Heart right ventricle (tissue), 16 donors: Measurements from ENCODE around the gene VPS13D. TPM values are rescaled to one million over a fixed set of nuclear protein-coding genes. Genes with fewer than 3 reads are reported as not detected.

Source experiments
- ATAC-seq, 8 donors: fragments of 200-7000 bp; cut with Tn5 transposase; one replicate each; pipeline ENCODE4 v1.9.1; 2020; ENCODE audit warnings: mild to moderate bottlenecking in 8 of 8, moderate library complexity in 8 of 8, moderate number of reproducible peaks in 1 of 8
- DNase-seq, 2 donors: peaks; one replicate each; pipeline ENCODE4 v3.0.0-alpha.2; 2020
- H3K27ac ChIP-seq, 10 donors: fragments of 200-600 bp; sonication (generic) in 2 of 10; one replicate each; pipeline versions ENCODE4 v1.5.0 to v1.8.0; 2020 to 2022; ENCODE audit warnings: mild to moderate bottlenecking in 3 of 10
- H3K27me3 ChIP-seq, 7 donors: fragments of 200-600 bp; one replicate each; pipeline ENCODE4 v1.8.0; 2021 to 2022; ENCODE audit warnings: mild to moderate bottlenecking in 2 of 7
- H3K36me3 ChIP-seq, 9 donors: fragments of 200-600 bp; sonication (generic) in 1 of 9; one replicate each; pipeline versions ENCODE4 v1.5.0 to v1.8.0; 2020 to 2022; ENCODE audit warnings: mild to moderate bottlenecking in 2 of 9
- H3K4me1 ChIP-seq, 9 donors: fragments of 200-600 bp; sonication (generic) in 1 of 9; one replicate each; pipeline versions ENCODE4 v1.5.0 to v1.8.0; 2020 to 2022; ENCODE audit warnings: mild to moderate bottlenecking in 4 of 9
- H3K4me3 ChIP-seq, 10 donors: fragments of 200-600 bp; sonication (generic) in 2 of 10; one replicate each; pipeline versions ENCODE4 v1.5.0 to v1.8.0; 2020 to 2022; ENCODE audit warnings: mild to moderate bottlenecking in 7 of 10, moderate library complexity in 2 of 10
- H3K9me3 ChIP-seq, 11 donors: fragments of 200-600 bp in 10 of 11; sonication (generic) in 2 of 11; one replicate each; pipeline versions ENCODE4 v1.5.0 to v1.8.0; 2013 to 2022; ENCODE audit warnings: mild to moderate bottlenecking in 2 of 11, control low read depth in 1 of 11, moderate library complexity in 1 of 11
- CTCF ChIP-seq, 9 donors: fragments of 200-600 bp; sonication (generic) in 2 of 9; IDR thresholded peaks; one replicate each; pipeline versions ENCODE4 v1.5.0 to v1.8.0; 2021 to 2022; ENCODE audit warnings: antibody characterized with exemption in 9 of 9, mild to moderate bottlenecking in 5 of 9, moderate library complexity in 1 of 9
- WGBS, 2 donors: extraction: QIAGEN DNeasy Blood & Tissue Kit; methylation state at CpG; one replicate each; pipeline ENCODE4 v1.1.7; 2013; ENCODE audit warnings: inconsistent platforms in 1 of 2; 5-methylcytosine and 5-hydroxymethylcytosine counted together
- intact Hi-C, 10 donors: fragments of 100-400 bp; cut with DNase I; formaldehyde crosslinking; loops; one replicate each; pipeline versions ENCODE4 v1.11.1 to v1.14.2; 2022
- polyA plus RNA-seq, 2 donors: library from polyadenylated mRNA; stranded (reverse); fragments of 200-250 nt; gene quantifications; one replicate each; pipeline ENCODE4 v1.2.3, GENCODE V29; 2013
- total RNA-seq, 10 donors: library from RNA; stranded (reverse); fragmentation: NEBNext Ultra II Directional in 3 of 10; extraction: Animal tissue kit (Norgen Biotek cat#: 25700) in 3 of 10; gene quantifications; one replicate each; pipeline versions ENCODE4 v1.2.1 to v1.2.4, GENCODE V29; 2021 to 2023
- donor health status: Arrhythmogenic right ventricular cardiomyopathy.
- donor health status: ischemic (EF 13 %, LVEDD 7.1; RV severe dilation, severe dysfunction).
- donor health status: healthy with polysubstance abuse.
- donor health status: DM: no; HTN: yes; CAD: no.
- donor health status: DM: no; HTN: no; CAD: no.
- donor health status: ischemic (EF 25% LVEDD 6.9; RV normal size, moderate dysfunction).
- donor health status: ischemic (EF 25% LVEDD 5.7; RV mildly dilated, moderate dysfunction).
- donor health status: healthy.
- donor health status: DM: yes; HTN: yes; CAD: no.
- donor health status: Ischemic cardiomyopathy.
- donor health status: ischemic (EF 35%, LVEDD 5.7; RV mildly dilated, moderate dysfunction).
- donor health status: nonischemic (EF 11% LVEDD 7.7; RV severe dilation, severe dysfunction).
- donor health status: DM: yes; HTN: yes; CAD: no.
- donor health status: PGD.
- donor health status: ischemic (EF 29% LVEDD 5.4; RV normal size, mild dysfunction).
- donor health status: nonischemic (EF 23%, LVEDD 6.1; RV moderate dilation, normal function).

Gene VPS13D
- total and polyA plus RNA-seq, 12 donors: 36.9 to 161 (median 83.3) TPM

DNA sequence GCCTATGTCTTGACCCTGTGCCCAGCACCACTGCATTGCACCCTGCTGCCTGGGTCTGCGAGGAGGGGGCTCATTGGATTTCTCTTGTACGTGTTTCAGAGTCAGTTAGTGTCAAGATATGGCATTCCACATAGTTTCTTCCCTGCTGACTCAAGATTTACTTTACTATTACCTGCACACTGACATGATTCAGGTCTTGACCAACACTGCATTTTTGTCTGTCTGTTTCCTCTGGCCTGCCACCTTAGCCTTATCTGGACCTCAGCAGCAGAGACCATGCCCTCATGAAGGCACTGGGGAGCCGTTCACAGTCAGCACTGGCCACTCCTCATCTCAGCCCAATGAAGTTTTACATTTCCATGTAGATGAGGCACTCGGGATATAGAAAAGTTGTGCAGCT, 232.8 kb downstream of the VPS13D start:
- intact Hi-C loops: loop anchor here in 1 of 10 donors (5.0 kb wide), 1 partner anchor 55 kb away; no protein-coding TSS in a partner anchor
- H3K36me3 ChIP-seq: peaks cover 0 to 85% (median 0%) of the 10 kb centered on the region in 9 donors
- no peak for DNase-seq

DNA sequence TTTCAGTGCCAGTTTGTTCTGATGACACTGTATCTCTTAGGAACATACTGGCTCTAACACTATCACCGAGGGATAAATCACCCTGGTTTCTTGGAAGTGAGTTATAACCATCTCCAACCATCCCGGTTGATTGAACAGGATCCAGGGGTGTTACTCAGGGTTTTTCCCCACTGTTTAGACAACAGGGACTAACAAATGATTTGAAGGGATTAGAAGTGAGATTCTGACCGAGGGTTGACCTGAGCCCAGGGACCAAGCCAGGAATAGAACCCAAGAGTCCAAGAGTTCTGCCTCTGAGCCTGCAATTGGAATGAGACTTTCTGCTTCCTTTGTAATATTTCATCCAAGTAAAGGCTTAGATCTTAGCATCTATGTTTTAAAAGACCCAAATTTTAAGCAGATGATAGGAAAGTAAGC, 234.2 kb downstream of the VPS13D start:
- no peaks in the 10 kb centered on the region for H3K9me3 ChIP-seq
- no peaks in the 10 kb centered on the region for H3K27me3 ChIP-seq
- TF ChIP-seq CTCF (IDR thresholded peaks at IDR 0.05): no peak
- WGBS, 2 donors: 34 to 46% methylated on average over 3 of the region's 3 CpGs
- no peak for DNase-seq
- peaks cover 10 to 66% (median 55%) of the 10 kb centered on the region in 9 donors for H3K4me1 ChIP-seq
- intact Hi-C loops: loop anchor here in 1 of 10 donors (5.0 kb wide), 1 partner anchor 57 kb away; no protein-coding TSS in a partner anchor
- H3K27ac ChIP-seq: peak overlapping the region in 9 of 10 donors; percentile 4 to 88 (median 55)
- peak in 4 of 8 donors; percentile 6 to 14 (median 12) for ATAC-seq
- H3K4me3 ChIP-seq: no peak overlapping the region
- peaks cover 0 to 84% (median 0%) of the 10 kb centered on the region in 9 donors for H3K36me3 ChIP-seq

More for the DNA sequence above, 232.8 kb downstream of the VPS13D start:
- no peaks in the 10 kb centered on the region for H3K9me3 ChIP-seq
- no peak for TF ChIP-seq CTCF (IDR thresholded peaks at IDR 0.05)
- 57 to 75% methylated on average over 4 of the region's 4 CpGs for whole genome bisulfite sequencing, 2 donors
- peaks cover 12 to 78% (median 66%) of the 10 kb centered on the region in 9 donors for H3K4me1 ChIP-seq
- no peak for ATAC-seq
- H3K4me3 ChIP-seq: no peak overlapping the region
- H3K27me3 ChIP-seq: no peaks in the 10 kb centered on the region
- peak overlapping the region in 6 of 10 donors; percentile 27 to 88 (median 78) for H3K27ac ChIP-seq

- intact Hi-C loops: loop anchor here in 1 of 10 donors (5.0 kb wide), 1 partner anchor 57 kb away; no protein-coding TSS in a partner anchor
- ATAC-seq (peak; percentile 45 to 73 (median 54)), DNase-seq (no peak)
- Histone ChIP-seq H3K9me3 (no peaks in the 10 kb centered on the region), H3K27me3 (no peaks in the 10 kb centered on the region), H3K4me1 (peaks cover 10 to 66% (median 57%) of the 10 kb centered on the region in 9 donors), H3K4me3 (no peak overlapping the region), H3K27ac (peak overlapping the region in 9 of 10 donors; percentile 4 to 88 (median 42)), H3K36me3 (peaks cover 0 to 85% (median 0%) of the 10 kb centered on the region in 9 donors)
- TF ChIP-seq CTCF (IDR thresholded peaks at IDR 0.05): no peak
- WGBS, 2 donors: 54 to 70% methylated on average over 5 of the region's 5 CpGs
These were observed 234.8 kb downstream of the VPS13D start for GRCh38 chr1:12464598-12465056.

DNA sequence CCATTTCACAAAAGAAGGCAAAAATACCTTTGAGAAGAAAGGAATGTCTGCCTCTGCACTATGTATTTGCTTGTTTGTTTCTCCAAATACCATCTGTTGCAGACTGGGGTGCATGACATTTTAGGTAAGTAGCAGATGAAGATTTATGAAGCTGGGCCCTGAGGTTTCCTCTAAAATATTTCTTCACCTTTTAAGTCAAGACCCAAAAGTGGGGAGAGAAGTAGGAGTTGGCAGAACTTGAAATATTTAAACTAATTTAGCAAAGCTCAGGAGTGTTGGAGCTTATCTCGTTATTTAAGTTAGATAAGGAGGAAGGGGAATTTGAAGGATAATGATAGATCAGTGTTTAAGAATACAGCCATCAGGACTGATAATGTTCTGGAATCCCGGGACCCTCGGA, 235.3 kb downstream of the VPS13D start:
- ATAC-seq (no peak), DNase-seq (no peak)
- Histone ChIP-seq H3K27ac (peak overlapping the region in 5 of 10 donors; percentile 13 to 88 (median 30)), H3K27me3 (no peaks in the 10 kb centered on the region), H3K36me3 (peaks cover 0 to 80% (median 0%) of the 10 kb centered on the region in 9 donors), H3K4me1 (peaks cover 10 to 66% (median 57%) of the 10 kb centered on the region in 9 donors), H3K4me3 (no peak overlapping the region), H3K9me3 (no peaks in the 10 kb centered on the region)
- intact Hi-C loops: no loop called here
- WGBS, 2 donors: 59 to 74% methylated on average over 3 of the region's 3 CpGs
- TF ChIP-seq CTCF (IDR thresholded peaks at IDR 0.05): no peak
